Activated CD8-positive, alpha-beta memory T cell treated with anti-CD3 and anti-CD28 coated beads, Interleukin-2, amount 10 ng/mL, durations not matched to agents 7 days and 5 days (primary cell): Measurements from ENCODE around the gene PIGH. TPM values are rescaled to one million over a fixed set of nuclear protein-coding genes. Genes with fewer than 3 reads are reported as not detected.

Experiments
- ATAC-seq: fragments of 150-1000 bp; cut with Tn5 transposase; one replicate; pipeline ENCODE4 v1.10.0; 2021; ENCODE audit warnings: moderate library complexity
- CTCF ChIA-PET: fragments of 350-600 bp; sonication (Branson Sonifier 250); formaldehyde crosslinking; loops from one replicate; lab custom pipeline; 2021; ENCODE audit warnings: antibody characterized with exemption; lab: Charles Lee
- DNase-seq: peaks from one replicate; pipeline ENCODE4 v3.0.0-alpha.2; 2020
- H3K27ac Mint-ChIP-seq: one replicate; pipeline ENCODE4 v1.8.0; 2021; ENCODE audit warnings: mild to moderate bottlenecking, mixed read lengths
- H3K27me3 Mint-ChIP-seq: one replicate; pipeline ENCODE4 v1.8.0; 2021; ENCODE audit warnings: mixed read lengths
- H3K36me3 Mint-ChIP-seq: one replicate; pipeline ENCODE4 v1.8.0; 2021; ENCODE audit warnings: mild to moderate bottlenecking, mixed read lengths
- H3K4me1 Mint-ChIP-seq: one replicate; pipeline ENCODE4 v1.8.0; 2021; ENCODE audit warnings: mixed read lengths
- H3K4me3 Mint-ChIP-seq: one replicate; pipeline ENCODE4 v1.8.0; 2021; ENCODE audit warnings: mild to moderate bottlenecking, moderate library complexity, mixed read lengths
- H3K9me3 Mint-ChIP-seq: one replicate; pipeline ENCODE4 v1.8.0; 2022; ENCODE audit warnings: low read depth, mixed read lengths
- total RNA-seq, 2 experiments: library from RNA; stranded (reverse); gene quantifications; one replicate each; pipeline ENCODE4 v1.2.3, GENCODE V29; 2021

PIGH gene, protein sequence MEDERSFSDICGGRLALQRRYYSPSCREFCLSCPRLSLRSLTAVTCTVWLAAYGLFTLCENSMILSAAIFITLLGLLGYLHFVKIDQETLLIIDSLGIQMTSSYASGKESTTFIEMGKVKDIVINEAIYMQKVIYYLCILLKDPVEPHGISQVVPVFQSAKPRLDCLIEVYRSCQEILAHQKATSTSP
- 10 to 100 TPM; 16.3 to 17.1 TPM for total RNA-seq

- Mint-ChIP-seq H3K27me3 (peaks cover 7% of the 10 kb centered on the region), H3K36me3 (peaks cover 8% of the 10 kb centered on the region), H3K4me3 (peak within 1 kb of the TSS; percentile 91), H3K27ac (peak within 1 kb of the TSS; percentile 89), H3K4me1 (peaks cover 29% of the 10 kb centered on the region), H3K9me3 (no peaks in the 10 kb centered on the region)
- DNase-seq (peak; percentile 96), ATAC-seq (peak; percentile 99)
- CTCF ChIA-PET, result interaction anchor here (0.6 to 2.9 kb wide), 28 partner anchors 9 to 1172 kb away, joined by 3 to 17 read pairs (median 4); partner anchors contain the start of genes ARG2, ATP6V1D, EIF2S1 and PLEK2
These were observed at the start of gene PIGH for GRCh38 chr14:67599698-67600561. PIGH (minus strand) TSS chr14:67600268; CDS start chr14:67600203, 65 bp downstream.

- DNase-seq (no peak), ATAC-seq (no peak)
- no peaks in the 10 kb centered on the region for H3K9me3 Mint-ChIP-seq
- H3K4me3 Mint-ChIP-seq, result no peak overlapping the region
- H3K4me1 Mint-ChIP-seq, result peaks cover 24% of the 10 kb centered on the region
- CTCF ChIA-PET, result no interaction called here
- peaks cover 33% of the 10 kb centered on the region for H3K36me3 Mint-ChIP-seq
- H3K27ac Mint-ChIP-seq, result no peak overlapping the region
- no peaks in the 10 kb centered on the region for H3K27me3 Mint-ChIP-seq
These were observed 46.1 kb upstream of the PIGH start for GRCh38 chr14:67646131-67646530.

GRCh38 chr14:67645414-67645813 lies 45.3 kb upstream of the PIGH start:
- peaks cover 24% of the 10 kb centered on the region for H3K4me1 Mint-ChIP-seq
- H3K36me3 Mint-ChIP-seq, result peaks cover 26% of the 10 kb centered on the region
- no peak overlapping the region for H3K4me3 Mint-ChIP-seq
- no peak overlapping the region for H3K27ac Mint-ChIP-seq
- DNase-seq, result no peak
- no peaks in the 10 kb centered on the region for H3K27me3 Mint-ChIP-seq
- no peak for ATAC-seq
- CTCF ChIA-PET, result interaction anchor here (1.2 kb wide), 1 partner anchor 29 kb away, joined by 4 read pairs; no protein-coding TSS in a partner anchor
- no peaks in the 10 kb centered on the region for H3K9me3 Mint-ChIP-seq

DNA sequence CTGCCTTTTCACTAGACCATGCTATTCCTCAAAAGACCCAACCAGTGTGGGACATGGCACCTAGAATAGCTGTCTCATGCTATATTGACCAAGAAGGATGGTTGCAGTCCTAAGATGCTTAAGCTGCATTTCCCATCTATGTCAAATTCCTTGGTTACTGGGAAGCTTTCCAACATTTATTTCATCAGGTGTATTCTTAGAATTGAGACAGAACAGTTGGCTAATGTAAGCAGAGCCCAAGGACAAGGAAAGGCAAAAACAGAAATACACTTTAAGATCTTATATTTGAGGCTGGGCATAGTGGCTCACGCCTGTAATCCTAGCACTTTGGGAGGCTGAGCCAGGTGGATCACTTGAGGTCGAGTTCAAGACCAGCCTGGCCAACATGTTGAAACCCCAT lies 44.4 kb upstream of the PIGH start:
- no peak overlapping the region for H3K4me3 Mint-ChIP-seq
- ATAC-seq, result no peak
- H3K27me3 Mint-ChIP-seq, result no peaks in the 10 kb centered on the region
- DNase-seq, result no peak
- peaks cover 24% of the 10 kb centered on the region for H3K36me3 Mint-ChIP-seq
- CTCF ChIA-PET, result interaction anchor here (0.8 to 1.6 kb wide), 6 partner anchors 17 to 60 kb away, joined by 3 to 5 read pairs (median 4); no protein-coding TSS in a partner anchor
- H3K27ac Mint-ChIP-seq, result no peak overlapping the region
- peaks cover 24% of the 10 kb centered on the region for H3K4me1 Mint-ChIP-seq
- no peaks in the 10 kb centered on the region for H3K9me3 Mint-ChIP-seq

DNA sequence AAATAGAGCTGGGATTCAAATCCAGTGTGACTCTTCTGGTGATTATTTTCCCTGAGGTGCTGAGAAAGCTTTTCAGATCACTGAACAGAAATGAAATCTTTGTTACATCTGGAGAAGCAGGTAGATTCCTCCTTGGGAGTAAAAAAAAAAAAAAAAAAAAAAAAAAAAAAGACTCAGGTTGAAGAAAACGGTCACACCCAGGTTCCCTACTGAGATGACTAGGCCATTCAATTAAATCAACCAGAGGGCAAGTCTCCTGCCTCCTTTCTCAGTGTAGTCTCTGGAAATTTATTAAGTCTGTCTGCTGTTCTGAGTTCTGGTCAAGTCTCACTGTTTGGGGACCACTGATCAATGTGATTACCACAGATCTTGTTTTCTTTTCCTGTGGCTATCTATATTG lies 43.6 kb upstream of the PIGH start:
- H3K27ac Mint-ChIP-seq, result peak overlapping the region; percentile 13
- CTCF ChIA-PET, result interaction anchor here (0.7 to 2.1 kb wide), 7 partner anchors 17 to 153 kb away, joined by 3 to 6 read pairs (median 4); no protein-coding TSS in a partner anchor

DNA sequence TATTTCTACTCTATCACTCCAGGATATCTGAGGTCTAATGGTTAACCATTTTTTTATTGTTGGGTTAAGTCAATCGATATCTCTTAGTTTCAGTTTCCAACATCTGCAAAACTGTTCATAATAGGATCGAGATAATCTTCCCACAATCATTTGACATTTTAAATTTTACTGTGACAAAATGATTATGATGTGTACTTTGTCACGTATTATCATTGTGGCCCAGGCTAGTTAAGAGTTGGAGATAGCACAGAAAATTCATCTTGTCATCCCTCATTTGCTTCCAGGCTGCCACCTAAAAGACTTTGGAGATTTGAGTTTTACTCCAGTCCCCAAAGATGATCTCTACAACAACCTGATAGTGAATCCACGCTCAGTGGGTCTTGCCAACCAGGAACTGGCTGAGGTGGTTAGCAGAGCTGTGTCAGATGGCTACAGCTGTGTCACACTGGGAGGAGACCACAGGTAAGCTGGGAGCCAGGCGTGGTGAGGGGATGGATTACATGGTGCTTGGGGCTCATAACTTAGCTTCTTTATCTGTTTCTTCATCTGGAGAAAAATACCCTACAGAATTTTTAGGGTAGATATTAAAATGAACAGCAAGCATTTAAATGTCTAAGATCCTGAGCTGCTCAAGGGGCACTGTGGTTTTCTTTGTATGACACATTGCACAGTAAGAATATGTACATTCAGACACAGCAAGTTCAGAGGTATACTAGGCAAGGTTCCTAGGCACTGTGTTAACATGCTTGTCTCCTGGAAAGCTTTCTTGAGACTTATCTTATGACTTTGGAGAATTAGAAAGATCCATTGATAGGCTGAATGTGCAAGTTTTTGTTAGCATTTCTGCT lies 42.1 kb upstream of the PIGH start:
- peak overlapping the region; percentile 75 for H3K27ac Mint-ChIP-seq
- DNase-seq (peak; percentile 67), ATAC-seq (peak; percentile 83)
- CTCF ChIA-PET, result interaction anchor here (0.9 to 2.1 kb wide), 8 partner anchors 15 to 128 kb away, joined by 3 to 7 read pairs (median 5); partner anchors contain the start of genes ARG2 and PIGH
- no peaks in the 10 kb centered on the region for H3K27me3 Mint-ChIP-seq
- H3K9me3 Mint-ChIP-seq, result no peaks in the 10 kb centered on the region
- peaks cover 24% of the 10 kb centered on the region for H3K4me1 Mint-ChIP-seq
- H3K36me3 Mint-ChIP-seq, result peaks cover 21% of the 10 kb centered on the region
- H3K4me3 Mint-ChIP-seq, result peak overlapping the region; percentile 56

More for the DNA sequence above, 43.6 kb upstream of the PIGH start:
- DNase-seq (no peak), ATAC-seq (peak; percentile 34)
- Mint-ChIP-seq H3K36me3 (peaks cover 24% of the 10 kb centered on the region), H3K9me3 (no peaks in the 10 kb centered on the region), H3K27me3 (no peaks in the 10 kb centered on the region), H3K4me1 (peaks cover 24% of the 10 kb centered on the region), H3K4me3 (no peak overlapping the region)

GRCh38 chr14:67641480-67641879 lies 41.4 kb upstream of the PIGH start:
- Mint-ChIP-seq H3K9me3 (no peaks in the 10 kb centered on the region), H3K27me3 (no peaks in the 10 kb centered on the region), H3K36me3 (peaks cover 19% of the 10 kb centered on the region), H3K27ac (no peak overlapping the region), H3K4me3 (no peak overlapping the region), H3K4me1 (peaks cover 26% of the 10 kb centered on the region)
- CTCF ChIA-PET, result interaction anchor here (1.5 to 2.1 kb wide), 5 partner anchors 15 to 63 kb away, joined by 3 to 7 read pairs (median 6); partner anchors contain the start of gene ARG2
- DNase-seq, result no peak
- no peak for ATAC-seq

GRCh38 chr14:67638642-67639041 lies 38.6 kb upstream of the PIGH start:
- no peaks in the 10 kb centered on the region for H3K27me3 Mint-ChIP-seq
- H3K4me1 Mint-ChIP-seq, result peaks cover 26% of the 10 kb centered on the region
- DNase-seq (no peak), ATAC-seq (no peak)
- H3K4me3 Mint-ChIP-seq, result no peak overlapping the region
- H3K36me3 Mint-ChIP-seq, result peaks cover 8% of the 10 kb centered on the region
- CTCF ChIA-PET, result interaction anchor here (0.6 to 1.5 kb wide), 2 partner anchors 19 to 66 kb away, joined by 3 to 4 read pairs; partner anchors contain the start of gene ARG2
- H3K27ac Mint-ChIP-seq, result no peak overlapping the region
- H3K9me3 Mint-ChIP-seq, result no peaks in the 10 kb centered on the region

DNA sequence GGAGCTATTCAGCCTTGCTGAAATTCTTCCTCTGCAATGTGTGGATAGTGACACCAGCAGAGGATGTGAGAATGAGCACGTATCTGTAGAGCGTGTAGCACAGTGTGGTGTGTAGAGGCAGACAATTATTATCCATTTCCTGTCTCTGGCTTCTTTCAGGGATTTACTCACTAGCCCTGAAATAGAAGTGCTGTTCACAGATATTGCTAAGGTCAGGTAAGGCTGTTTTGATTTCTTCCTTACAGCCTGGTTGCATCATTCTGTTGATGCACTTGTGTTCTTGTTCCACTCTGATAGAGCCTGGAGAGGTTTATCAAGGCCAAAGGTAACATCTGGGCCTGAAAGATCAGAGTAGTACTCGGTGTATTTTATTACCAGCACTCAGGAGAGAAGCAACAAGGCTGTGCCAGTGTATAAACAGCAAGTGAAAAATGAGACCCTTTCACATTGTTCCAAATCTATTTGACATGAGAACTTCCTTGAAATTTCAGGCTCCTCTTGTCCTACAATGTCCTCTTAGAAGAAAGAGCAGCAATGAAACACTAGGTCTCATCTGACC lies 36.4 kb upstream of the PIGH start:
- H3K36me3 Mint-ChIP-seq, result peaks cover 1% of the 10 kb centered on the region
- peaks cover 10% of the 10 kb centered on the region for H3K4me1 Mint-ChIP-seq
- CTCF ChIA-PET, result interaction anchor here (1.2 kb wide), 1 partner anchor 68 kb away, joined by 6 read pairs; no protein-coding TSS in a partner anchor
- H3K4me3 Mint-ChIP-seq, result no peak overlapping the region
- no peak for DNase-seq
- ATAC-seq, result peak; percentile 66
- H3K9me3 Mint-ChIP-seq, result no peaks in the 10 kb centered on the region
- no peaks in the 10 kb centered on the region for H3K27me3 Mint-ChIP-seq
- peak overlapping the region; percentile 49 for H3K27ac Mint-ChIP-seq

DNA sequence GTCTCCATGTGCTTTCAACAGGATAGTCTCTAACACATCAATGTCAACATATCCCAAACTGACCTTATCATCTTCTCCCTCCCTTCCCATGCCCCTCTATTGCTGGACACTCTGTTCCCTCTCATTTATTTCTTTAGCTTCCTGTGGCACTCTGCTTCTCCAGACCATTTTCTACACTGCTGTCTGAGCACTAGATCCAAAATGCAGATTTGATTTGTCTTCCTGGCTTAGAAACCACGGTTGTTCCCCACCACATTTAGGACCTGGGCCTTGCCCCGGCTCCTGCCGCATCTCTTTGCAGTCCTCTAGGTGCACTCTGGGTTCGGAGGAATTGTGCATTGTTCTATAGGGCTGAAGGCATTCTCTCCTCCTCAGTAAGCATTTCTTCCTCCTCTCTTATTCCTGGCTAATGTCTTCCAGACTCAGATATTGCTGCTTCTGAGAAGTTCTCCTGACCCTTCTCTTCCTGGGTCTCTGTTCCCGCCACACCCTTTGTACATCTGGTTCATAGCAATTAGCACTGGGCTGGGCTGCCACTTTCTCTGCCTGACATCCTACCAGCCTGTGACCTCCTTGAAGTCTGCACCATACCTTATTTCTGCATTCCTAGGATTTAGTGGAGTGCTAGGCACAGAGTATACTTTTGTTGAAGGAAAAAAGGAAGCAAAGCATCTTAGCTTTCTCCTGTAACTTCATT lies 33.5 kb upstream of the PIGH start:
- H3K4me3 Mint-ChIP-seq, result no peak overlapping the region

GRCh38 chr14:67630938-67631337 lies 30.9 kb upstream of the PIGH start:
- no peaks in the 10 kb centered on the region for H3K36me3 Mint-ChIP-seq
- ATAC-seq (no peak), DNase-seq (no peak)
- peaks cover 2% of the 10 kb centered on the region for H3K4me1 Mint-ChIP-seq
- no peaks in the 10 kb centered on the region for H3K9me3 Mint-ChIP-seq
- H3K27ac Mint-ChIP-seq, result no peak overlapping the region
- no peaks in the 10 kb centered on the region for H3K27me3 Mint-ChIP-seq
- CTCF ChIA-PET, result interaction anchor here (1.0 kb wide), 1 partner anchor 60 kb away, joined by 3 read pairs; no protein-coding TSS in a partner anchor
- H3K4me3 Mint-ChIP-seq, result no peak overlapping the region

More for the DNA sequence above, 33.5 kb upstream of the PIGH start:
- ATAC-seq (no peak), DNase-seq (no peak)
- no peak overlapping the region for H3K27ac Mint-ChIP-seq
- CTCF ChIA-PET, result interaction anchor here (0.9 to 1.0 kb wide), 2 partner anchors 33 to 50 kb away, joined by 3 read pairs; no protein-coding TSS in a partner anchor
- H3K4me1 Mint-ChIP-seq, result peaks cover 10% of the 10 kb centered on the region
- H3K27me3 Mint-ChIP-seq, result no peaks in the 10 kb centered on the region
- H3K36me3 Mint-ChIP-seq, result no peaks in the 10 kb centered on the region
- H3K9me3 Mint-ChIP-seq, result no peaks in the 10 kb centered on the region

DNA sequence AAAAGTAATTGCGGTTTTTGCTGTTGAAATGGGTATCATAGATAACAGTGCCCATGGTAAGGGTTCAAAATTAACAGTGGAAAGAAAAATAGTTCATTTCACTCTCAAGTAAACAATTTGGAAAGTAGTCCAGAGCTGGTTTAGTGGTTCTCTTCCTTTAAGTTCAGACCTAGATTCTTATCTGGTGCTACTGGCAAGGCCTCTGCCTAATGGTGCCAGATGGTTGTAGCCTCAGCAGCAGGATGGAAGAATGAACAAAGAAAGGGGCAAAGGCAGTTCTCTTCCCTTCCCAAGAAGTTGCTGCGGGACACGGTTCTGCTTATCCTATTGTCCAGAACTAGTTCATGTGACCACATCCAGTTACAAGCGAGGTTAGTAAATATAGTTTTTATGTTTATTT lies 30.1 kb upstream of the PIGH start:
- no peak for DNase-seq

More for the DNA sequence above, 30.1 kb upstream of the PIGH start:
- Mint-ChIP-seq H3K36me3 (no peaks in the 10 kb centered on the region), H3K27me3 (no peaks in the 10 kb centered on the region), H3K4me3 (no peak overlapping the region), H3K4me1 (no peaks in the 10 kb centered on the region), H3K27ac (no peak overlapping the region), H3K9me3 (no peaks in the 10 kb centered on the region)
- no peak for ATAC-seq
- CTCF ChIA-PET, result no interaction called here
